Fibroblast of lung (primary cell): ENCODE results near the gene CHN2. TPM values are rescaled to one million over a fixed set of nuclear protein-coding genes. Genes with fewer than 3 reads are reported as not detected.

Experiments used
- DNase-seq, 2 donors: peaks; one replicate each; pipeline versions ENCODE4 v3.0.0 to v3.0.0-alpha.2; 2010; ENCODE audit warnings: low read depth in 2 of 2
- H2AFZ ChIP-seq: 2 replicates; pipeline ENCODE4 v1.5.1; 2012; ENCODE audit warnings: low read length, control low read depth, inconsistent platforms
- H3K27ac ChIP-seq: 2 replicates; pipeline ENCODE4 v1.5.1; 2011; ENCODE audit warnings: low read length, control low read depth; ENCODE audit not compliant: insufficient read depth
- H3K27me3 ChIP-seq: 2 replicates; pipeline ENCODE4 v1.5.1; 2011; ENCODE audit warnings: mild to moderate bottlenecking, low read length; ENCODE audit not compliant: control insufficient read depth, insufficient read depth
- H3K36me3 ChIP-seq: 2 replicates; pipeline ENCODE4 v1.5.1; 2011; ENCODE audit warnings: low read length; ENCODE audit not compliant: control insufficient read depth, insufficient read depth
- H3K4me1 ChIP-seq: 2 replicates; pipeline ENCODE4 v1.5.1; 2011; ENCODE audit warnings: low read length; ENCODE audit not compliant: control insufficient read depth, insufficient read depth; ENCODE audit errors: extremely low read depth
- H3K4me2 ChIP-seq: 2 replicates; pipeline ENCODE4 v1.5.1; 2011; ENCODE audit warnings: low read length, control low read depth; ENCODE audit not compliant: insufficient read depth; ENCODE audit errors: extremely low read depth
- H3K4me3 ChIP-seq, 4 experiments: fragments of 200-600 bp in 1 of 4; sonication (generic) in 1 of 4; replicated peaks in 1 of 4; 2 replicates each; pipeline ENCODE4 v1.5.1; 2011 to 2016; ENCODE audit warnings: low read length in 4 of 4, low read depth in 3 of 4, mild to moderate bottlenecking in 3 of 4, control low read depth in 2 of 4, inconsistent platforms in 1 of 4, mixed read lengths in 1 of 4; ENCODE audit not compliant: insufficient read depth in 1 of 4; ENCODE audit errors: control extremely low read depth in 1 of 4
- H3K79me2 ChIP-seq: 2 replicates; pipeline ENCODE4 v1.5.1; 2012; ENCODE audit warnings: mild to moderate bottlenecking, low read length, inconsistent platforms; ENCODE audit not compliant: control insufficient read depth, insufficient read depth
- H3K9ac ChIP-seq: 2 replicates; pipeline ENCODE4 v1.5.1; 2011; ENCODE audit warnings: mild to moderate bottlenecking, low read length, control low read depth; ENCODE audit not compliant: insufficient read depth
- H3K9me3 ChIP-seq: 2 replicates; pipeline ENCODE4 v1.5.1; 2012; ENCODE audit warnings: low read depth, low read length; ENCODE audit not compliant: control insufficient read depth, insufficient read depth
- H4K20me1 ChIP-seq: 2 replicates; pipeline ENCODE4 v1.5.1; 2011; ENCODE audit warnings: low read length; ENCODE audit not compliant: control insufficient read depth, insufficient read depth; ENCODE audit errors: extremely low read depth
- EZH2 ChIP-seq: IDR thresholded peaks from 2 replicates; pipeline ENCODE4 v1.5.1; 2012; ENCODE audit warnings: low read length, control low read depth, mild to moderate bottlenecking; ENCODE audit errors: missing control alignments
- polyA plus RNA-seq, 2 donors: library from polyadenylated mRNA; depleted of rRNA in 1 of 2; stranded (reverse) in 1 of 2; unstranded in 1 of 2; fragments of >200 nt; gene quantifications; 2 replicates each; pipeline ENCODE4 v1.2.1, GENCODE V29; 2011 to 2012; ENCODE audit warnings: missing spikeins in 1 of 2
- total RNA-seq: library from RNA; depleted of rRNA; stranded (reverse); fragments of >200 nt; gene quantifications from 2 replicates; pipeline ENCODE4 v1.2.1, GENCODE V29; 2014
- TF ChIP-seq, protein P1 (sequence below), 2 donors: IDR thresholded peaks in 1 of 2; conservative IDR thresholded peaks in 1 of 2; 1 replicate in 1 of 2; 2 replicates in 1 of 2; pipeline ENCODE4 v1.5.1; 2011 to 2012; ENCODE audit warnings: low read length in 2 of 2, control low read depth in 1 of 2, inconsistent platforms in 1 of 2, low read depth in 1 of 2, mild to moderate bottlenecking in 1 of 2

The CHN2 gene
- total and polyA plus RNA-seq, 2 donors (not counting 1 experiment from before 2014, with no cell fraction given): 0.33 to 0.53 TPM

DNA sequence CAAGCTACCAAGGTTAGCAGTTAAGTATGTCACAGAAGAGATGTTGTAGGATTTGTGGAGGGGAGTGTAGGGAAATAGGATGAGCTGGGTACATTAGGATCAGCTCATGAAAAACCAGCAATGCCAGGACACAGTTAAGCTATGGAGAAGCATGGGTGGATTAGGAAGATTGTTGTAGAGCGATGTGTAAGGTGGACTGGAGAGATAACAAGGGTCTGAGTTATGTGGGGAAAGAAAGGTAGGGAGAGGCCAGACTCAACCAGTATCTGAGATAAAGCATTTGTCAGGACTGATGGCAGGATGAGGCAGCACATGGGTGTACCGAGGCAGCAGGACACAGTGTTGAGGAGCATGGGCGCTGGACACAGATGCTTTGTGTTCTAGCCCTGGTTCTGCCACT is 283.7 kb downstream of the CHN2 start:
- H3K4me1 ChIP-seq: peaks cover 2% of the 10 kb centered on the region
- no peak overlapping the region for H3K4me2 ChIP-seq
- H2AFZ ChIP-seq: no peak overlapping the region
- H4K20me1 ChIP-seq: no peaks in the 10 kb centered on the region
- no peak overlapping the region for H3K27ac ChIP-seq
- TF ChIP-seq EZH2: no peak
- TF ChIP-seq, protein P1, sequence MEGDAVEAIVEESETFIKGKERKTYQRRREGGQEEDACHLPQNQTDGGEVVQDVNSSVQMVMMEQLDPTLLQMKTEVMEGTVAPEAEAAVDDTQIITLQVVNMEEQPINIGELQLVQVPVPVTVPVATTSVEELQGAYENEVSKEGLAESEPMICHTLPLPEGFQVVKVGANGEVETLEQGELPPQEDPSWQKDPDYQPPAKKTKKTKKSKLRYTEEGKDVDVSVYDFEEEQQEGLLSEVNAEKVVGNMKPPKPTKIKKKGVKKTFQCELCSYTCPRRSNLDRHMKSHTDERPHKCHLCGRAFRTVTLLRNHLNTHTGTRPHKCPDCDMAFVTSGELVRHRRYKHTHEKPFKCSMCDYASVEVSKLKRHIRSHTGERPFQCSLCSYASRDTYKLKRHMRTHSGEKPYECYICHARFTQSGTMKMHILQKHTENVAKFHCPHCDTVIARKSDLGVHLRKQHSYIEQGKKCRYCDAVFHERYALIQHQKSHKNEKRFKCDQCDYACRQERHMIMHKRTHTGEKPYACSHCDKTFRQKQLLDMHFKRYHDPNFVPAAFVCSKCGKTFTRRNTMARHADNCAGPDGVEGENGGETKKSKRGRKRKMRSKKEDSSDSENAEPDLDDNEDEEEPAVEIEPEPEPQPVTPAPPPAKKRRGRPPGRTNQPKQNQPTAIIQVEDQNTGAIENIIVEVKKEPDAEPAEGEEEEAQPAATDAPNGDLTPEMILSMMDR (conservative IDR thresholded peaks at IDR 0.05 in 1 of 2, IDR thresholded peaks at IDR 0.05 in 1 of 2; ENCODE audit: low read depth in 1 of 2, low read length in 2 of 2): no peak
- no peak overlapping the region for H3K4me3 ChIP-seq
- no peak for DNase-seq
- no peaks in the 10 kb centered on the region for H3K79me2 ChIP-seq
- no peaks in the 10 kb centered on the region for H3K36me3 ChIP-seq
- H3K27me3 ChIP-seq: peaks cover 3% of the 10 kb centered on the region
- H3K9ac ChIP-seq: no peak overlapping the region
- H3K9me3 ChIP-seq: no peaks in the 10 kb centered on the region

DNA sequence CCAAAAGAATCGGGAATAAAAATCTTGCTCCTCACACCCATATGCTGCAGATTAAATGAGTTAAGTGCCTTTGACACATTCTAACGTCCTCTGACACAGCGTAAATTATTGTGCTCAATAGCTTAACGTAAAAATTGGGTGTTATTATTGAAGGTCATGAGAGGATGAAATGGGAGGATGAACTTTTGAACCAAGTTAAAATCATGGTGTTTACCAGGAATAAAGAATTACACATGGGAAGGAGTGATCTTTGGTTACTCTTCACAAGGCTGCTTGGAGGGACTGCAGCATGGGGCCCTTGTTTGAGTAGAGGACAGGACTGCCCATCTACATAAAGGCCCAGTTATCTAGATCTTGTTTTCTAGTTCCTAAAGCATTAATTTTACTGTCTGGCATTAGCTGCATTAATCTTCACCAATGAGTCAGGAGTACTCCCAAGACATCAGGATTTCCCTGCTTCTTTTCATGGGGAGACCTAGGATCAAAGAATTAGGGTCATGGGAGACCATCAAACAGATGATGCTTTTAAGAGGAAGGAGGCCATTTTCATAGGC is 284.2 kb downstream of the CHN2 start:
- Histone ChIP-seq H4K20me1 (no peaks in the 10 kb centered on the region), H3K9me3 (no peaks in the 10 kb centered on the region), H3K79me2 (no peaks in the 10 kb centered on the region), H3K27me3 (peaks cover 3% of the 10 kb centered on the region), H3K4me3 (no peak overlapping the region), H3K4me1 (peaks cover 2% of the 10 kb centered on the region), H3K36me3 (no peaks in the 10 kb centered on the region), H3K27ac (no peak overlapping the region), H2AFZ (no peak overlapping the region), H3K9ac (no peak overlapping the region), H3K4me2 (no peak overlapping the region)
- DNase-seq: no peak
- no peak for TF ChIP-seq EZH2
- TF ChIP-seq, protein P1 (conservative IDR thresholded peaks at IDR 0.05 in 1 of 2, IDR thresholded peaks at IDR 0.05 in 1 of 2; ENCODE audit: low read depth in 1 of 2, low read length in 2 of 2): no peak

DNA sequence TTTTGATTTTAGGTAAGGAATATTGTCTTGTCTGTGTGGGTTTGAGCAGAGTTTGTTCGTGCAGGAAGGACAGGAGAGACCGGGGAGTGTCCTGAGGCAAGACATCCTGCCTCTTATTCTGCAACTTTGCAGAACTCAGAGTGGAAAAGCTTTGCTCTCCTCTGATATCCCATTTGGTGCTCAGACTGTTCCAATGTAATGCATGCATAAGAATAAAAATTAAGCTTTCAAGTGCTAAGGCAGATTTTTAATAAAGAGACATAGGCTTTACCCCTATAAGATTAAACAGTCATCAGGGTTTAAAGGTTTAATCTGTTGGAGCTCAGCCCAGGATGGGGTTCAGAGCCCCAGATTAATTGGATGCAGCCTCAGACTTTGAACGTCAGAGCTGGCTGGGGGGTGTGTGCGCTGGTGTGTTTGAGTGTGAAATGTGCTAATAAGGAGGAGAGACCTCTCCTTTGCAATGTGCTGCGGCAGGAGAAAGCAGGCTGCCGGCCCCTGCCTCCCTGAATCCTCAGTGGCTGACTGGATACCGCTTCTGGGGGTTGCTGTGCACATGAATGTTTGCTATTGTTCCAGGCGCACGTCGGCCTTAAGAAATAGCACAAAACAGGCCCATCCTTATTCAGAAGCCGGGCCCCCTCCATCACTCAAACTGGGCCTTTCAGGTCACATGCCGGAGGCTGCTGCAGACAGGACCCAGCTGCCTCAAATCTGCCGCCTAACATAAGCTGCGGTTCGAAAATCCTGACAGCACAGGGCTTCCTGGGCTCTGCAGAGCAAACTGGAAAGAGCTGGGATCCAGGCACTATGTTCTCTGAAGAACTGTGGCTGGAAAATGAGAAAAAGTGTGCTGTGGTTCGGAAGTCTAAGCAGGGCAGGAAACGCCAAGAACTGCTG is 285.0 kb downstream of the CHN2 start:
- no peak overlapping the region for H3K4me2 ChIP-seq
- H4K20me1 ChIP-seq: no peaks in the 10 kb centered on the region
- H3K36me3 ChIP-seq: no peaks in the 10 kb centered on the region
- no peak overlapping the region for H3K9ac ChIP-seq
- H3K4me3 ChIP-seq: no peak overlapping the region
- no peaks in the 10 kb centered on the region for H3K79me2 ChIP-seq
- no peak overlapping the region for H3K27ac ChIP-seq
- TF ChIP-seq, protein P1 (conservative IDR thresholded peaks at IDR 0.05 in 1 of 2, IDR thresholded peaks at IDR 0.05 in 1 of 2; ENCODE audit: low read depth in 1 of 2, low read length in 2 of 2): no peak
- no peak for TF ChIP-seq EZH2
- peaks cover 2% of the 10 kb centered on the region for H3K4me1 ChIP-seq
- H2AFZ ChIP-seq: no peak overlapping the region
- DNase-seq: peak in 1 of 2 donors; percentile 71
- H3K9me3 ChIP-seq: no peaks in the 10 kb centered on the region
- peaks cover 3% of the 10 kb centered on the region for H3K27me3 ChIP-seq
